K562 (cell line): ENCODE data around the gene TMPRSS11B.

Experiments used
- ARID4B ChIP-seq: sonication (generic); formaldehyde crosslinking; IDR thresholded peaks from 2 replicates; pipeline ENCODE4 v1.8.0; 2022; ENCODE audit warnings: mild to moderate bottlenecking, missing genetic modification reagents
- CBX5 ChIP-seq: IDR thresholded peaks from 2 replicates; pipeline ENCODE4 v1.6.1; 2014; ENCODE audit warnings: low read depth, borderline replicate concordance
- FOXJ2 ChIP-seq: fragments of 200-800 bp; sonication (Bioruptor generic); IDR thresholded peaks from 2 replicates; pipeline ENCODE4 v1.6.1; 2016; ENCODE audit warnings: missing genetic modification characterization, missing compliant biosample characterization
- GTF2A2 ChIP-seq: IDR thresholded peaks from 2 replicates; pipeline ENCODE4 v1.6.1; 2016; ENCODE audit warnings: mild to moderate bottlenecking, missing genetic modification characterization, missing compliant biosample characterization
- JUND ChIP-seq, 2 experiments: IDR thresholded peaks; 2 replicates in 1 of 2; 3 replicates in 1 of 2; pipeline ENCODE4 v1.6.1; 2011; ENCODE audit warnings: borderline replicate concordance in 2 of 2, low read depth in 2 of 2, low read length in 2 of 2, improper control_type of control experiment in 1 of 2, missing biosample characterization in 1 of 2, missing genetic modification characterization in 1 of 2, missing genetic modification reagents in 1 of 2
- SNAPC5 ChIP-seq: fragments of 250-450 bp; sonication (Bioruptor Pico); IDR thresholded peaks from 2 replicates; pipeline ENCODE4 v1.8.0; 2021; ENCODE audit warnings: moderate library complexity, mild to moderate bottlenecking, inconsistent platforms
- SRF ChIP-seq, 2 experiments: fragments of 250-450, 450-650 bp in 1 of 2; sonication (Bioruptor Pico) in 1 of 2; sonication (generic) in 1 of 2; formaldehyde crosslinking; IDR thresholded peaks; 2 replicates each; pipeline versions ENCODE4 v1.5.0 to v1.5.1; 2020 to 2022; ENCODE audit warnings: mild to moderate bottlenecking in 1 of 2, missing genetic modification reagents in 1 of 2
- TAF9B ChIP-seq: fragments of 450-650 bp; IDR thresholded peaks from 2 replicates; pipeline ENCODE4 v1.6.1; 2018; ENCODE audit warnings: mild to moderate bottlenecking; ENCODE audit not compliant: partially characterized antibody
- TCF7 ChIP-seq: sonication (generic); IDR thresholded peaks from 2 replicates; pipeline ENCODE4 v1.6.1; 2016; ENCODE audit warnings: antibody characterized with exemption, borderline replicate concordance
- U2AF2 ChIP-seq: fragments of 200-400 bp; formaldehyde crosslinking; optimal IDR thresholded peaks from 2 replicates; pipeline ENCODE3; 2017; ENCODE audit warnings: low read depth, mild to moderate bottlenecking, low read length
- ZNF79 ChIP-seq: fragments of 250-450 bp; sonication (Bioruptor Pico); IDR thresholded peaks from 2 replicates; pipeline ENCODE4 v1.4.0; 2020; ENCODE audit warnings: low read depth, mild to moderate bottlenecking, moderate library complexity
- TF ChIP-seq, protein P1 (sequence below), 2 experiments: fragments of 450-650 bp; IDR thresholded peaks; 2 replicates each; pipeline ENCODE4 v1.6.1; 2018; ENCODE audit warnings: mild to moderate bottlenecking in 2 of 2, low read depth in 1 of 2; ENCODE audit not compliant: partially characterized antibody in 2 of 2

GRCh38 chr4:68183417-68183816 lies 62.1 kb downstream of the TMPRSS11B start:
- no peak for TF ChIP-seq TCF7
- TF ChIP-seq ARID4B (CRISPR knock-in tag): no peak
- no peak for TF ChIP-seq FOXJ2 (tag)
- no peak for TF ChIP-seq SRF (CRISPR knock-in tag; IDR thresholded peaks at IDR 0.05)
- TF ChIP-seq U2AF2: no peak
- TF ChIP-seq, protein P1, sequence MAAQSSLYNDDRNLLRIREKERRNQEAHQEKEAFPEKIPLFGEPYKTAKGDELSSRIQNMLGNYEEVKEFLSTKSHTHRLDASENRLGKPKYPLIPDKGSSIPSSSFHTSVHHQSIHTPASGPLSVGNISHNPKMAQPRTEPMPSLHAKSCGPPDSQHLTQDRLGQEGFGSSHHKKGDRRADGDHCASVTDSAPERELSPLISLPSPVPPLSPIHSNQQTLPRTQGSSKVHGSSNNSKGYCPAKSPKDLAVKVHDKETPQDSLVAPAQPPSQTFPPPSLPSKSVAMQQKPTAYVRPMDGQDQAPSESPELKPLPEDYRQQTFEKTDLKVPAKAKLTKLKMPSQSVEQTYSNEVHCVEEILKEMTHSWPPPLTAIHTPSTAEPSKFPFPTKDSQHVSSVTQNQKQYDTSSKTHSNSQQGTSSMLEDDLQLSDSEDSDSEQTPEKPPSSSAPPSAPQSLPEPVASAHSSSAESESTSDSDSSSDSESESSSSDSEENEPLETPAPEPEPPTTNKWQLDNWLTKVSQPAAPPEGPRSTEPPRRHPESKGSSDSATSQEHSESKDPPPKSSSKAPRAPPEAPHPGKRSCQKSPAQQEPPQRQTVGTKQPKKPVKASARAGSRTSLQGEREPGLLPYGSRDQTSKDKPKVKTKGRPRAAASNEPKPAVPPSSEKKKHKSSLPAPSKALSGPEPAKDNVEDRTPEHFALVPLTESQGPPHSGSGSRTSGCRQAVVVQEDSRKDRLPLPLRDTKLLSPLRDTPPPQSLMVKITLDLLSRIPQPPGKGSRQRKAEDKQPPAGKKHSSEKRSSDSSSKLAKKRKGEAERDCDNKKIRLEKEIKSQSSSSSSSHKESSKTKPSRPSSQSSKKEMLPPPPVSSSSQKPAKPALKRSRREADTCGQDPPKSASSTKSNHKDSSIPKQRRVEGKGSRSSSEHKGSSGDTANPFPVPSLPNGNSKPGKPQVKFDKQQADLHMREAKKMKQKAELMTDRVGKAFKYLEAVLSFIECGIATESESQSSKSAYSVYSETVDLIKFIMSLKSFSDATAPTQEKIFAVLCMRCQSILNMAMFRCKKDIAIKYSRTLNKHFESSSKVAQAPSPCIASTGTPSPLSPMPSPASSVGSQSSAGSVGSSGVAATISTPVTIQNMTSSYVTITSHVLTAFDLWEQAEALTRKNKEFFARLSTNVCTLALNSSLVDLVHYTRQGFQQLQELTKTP (IDR thresholded peaks at IDR 0.05; ENCODE audit: low read depth in 1 of 2, partially characterized antibody in 2 of 2): no peak
- no peak for TF ChIP-seq ZNF79
- TF ChIP-seq TAF9B: no peak
- no peak for TF ChIP-seq CBX5
- TF ChIP-seq JUND (IDR thresholded peaks at IDR 0.05; ENCODE audit: borderline replicate concordance, low read depth, low read length): no peak
- no peak for TF ChIP-seq JUND (tag; IDR thresholded peaks at IDR 0.05; ENCODE audit: borderline replicate concordance, low read depth, low read length)
- no peak for TF ChIP-seq GTF2A2 (tag)
- TF ChIP-seq SNAPC5 (CRISPR knock-in tag): no peak
